HL-60/S4 treated with retinoic acid at 250 ng/mL for 4 days and 3 days (cell line): Measurements from ENCODE around the gene KLHDC7A.

Experiments
- in situ Hi-C: fragments of 300-500 bp; cut with MboI; formaldehyde crosslinking; loops from 2 replicates; pipeline ENCODE4 v1.7.0; 2022; ENCODE audit warnings: low sequenced_read_pairs

KLHDC7A gene

DNA sequence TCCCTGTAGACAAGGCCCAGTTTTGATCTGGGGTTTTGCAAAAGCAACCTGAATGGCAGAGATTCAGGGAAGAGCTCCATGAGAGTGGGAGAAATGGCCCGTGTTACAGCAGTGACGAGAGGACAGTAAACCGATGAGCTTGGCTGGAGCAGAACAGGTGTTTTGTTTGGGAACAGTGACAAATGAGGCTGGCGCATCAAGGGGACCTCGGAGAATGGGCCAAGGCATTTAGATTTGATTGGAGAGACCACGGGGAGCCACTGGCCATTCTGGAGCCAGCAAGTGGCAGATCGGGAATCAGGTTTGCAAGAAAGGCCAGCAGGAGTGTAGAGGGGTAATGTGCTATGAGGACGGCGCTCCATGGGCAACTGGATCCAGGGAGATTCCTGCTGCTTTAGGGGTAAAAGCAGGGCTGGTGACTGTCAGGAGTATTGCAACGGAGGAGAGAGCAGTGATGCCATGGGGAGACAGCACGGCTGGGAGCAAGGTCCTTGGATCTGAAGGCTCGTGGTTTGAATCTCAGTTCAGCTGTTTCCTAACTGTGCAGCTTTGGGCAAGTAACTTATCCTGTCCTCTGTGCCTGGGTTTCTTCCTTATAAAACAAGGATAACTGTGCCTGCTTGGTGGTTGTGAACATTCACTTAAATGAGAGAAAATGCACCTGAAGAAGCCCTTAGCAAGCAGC, 9.9 kb upstream of the KLHDC7A start:
- in situ Hi-C loops = no loop called here

DNA sequence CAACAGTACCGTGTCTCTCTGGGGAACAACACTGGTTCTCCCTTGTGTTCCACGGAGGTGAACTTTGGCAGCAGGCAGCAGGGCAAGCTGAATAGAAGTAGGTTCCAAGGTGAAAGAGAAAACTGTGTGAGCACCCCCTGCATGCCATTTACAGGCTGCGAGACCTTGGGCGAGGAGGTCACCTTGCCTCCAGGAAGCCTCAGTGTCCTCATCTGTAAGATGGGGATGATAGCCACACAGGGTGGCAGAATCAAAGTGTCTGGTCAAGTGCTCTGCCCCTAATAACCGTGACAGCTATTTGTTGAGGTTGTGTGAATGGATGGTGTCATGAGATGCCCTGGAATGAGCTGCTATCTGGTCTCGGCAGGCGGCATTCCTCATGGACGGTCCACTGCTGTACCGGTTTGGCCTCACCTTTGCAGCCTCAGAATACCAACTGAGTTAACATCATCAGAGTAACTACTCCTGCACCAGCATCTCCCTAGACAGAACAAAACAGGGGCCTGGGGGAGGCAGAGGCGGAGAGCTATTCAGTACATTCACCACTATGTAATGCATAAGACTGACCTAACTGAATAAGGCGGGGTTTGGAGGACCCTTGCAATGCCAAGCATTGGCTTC, 7.4 kb upstream of the KLHDC7A start:
- in situ Hi-C loops = no loop called here

DNA sequence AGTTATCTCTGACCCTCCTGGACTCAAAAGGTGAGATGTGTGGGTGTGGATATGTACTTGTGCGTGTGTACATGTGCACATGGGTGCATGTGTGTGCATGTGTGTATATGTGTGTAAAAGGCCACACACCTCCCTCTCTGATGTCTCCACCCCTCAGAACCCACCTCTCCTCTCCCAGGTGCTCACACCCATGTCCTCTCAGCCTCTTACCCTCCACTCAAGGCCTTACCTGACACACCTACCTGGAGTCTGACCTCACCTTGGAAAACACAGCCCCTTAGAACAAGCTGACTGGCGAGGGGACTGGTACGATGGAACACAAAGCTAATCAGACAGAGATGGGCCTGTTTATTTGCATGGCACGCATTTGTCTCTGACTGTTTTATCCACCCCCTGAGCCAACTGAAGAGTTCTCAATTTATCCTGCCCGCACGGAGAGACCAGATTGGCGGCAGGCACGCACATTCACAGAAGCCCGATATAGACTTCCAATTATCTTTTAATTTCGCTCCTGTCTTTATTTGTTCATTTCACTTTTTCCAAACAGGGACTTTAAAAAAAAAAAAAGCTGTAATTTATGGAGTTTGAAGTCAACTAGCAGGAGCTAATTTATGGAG, 6.1 kb upstream of the KLHDC7A start:
- in situ Hi-C loops = no loop called here

DNA sequence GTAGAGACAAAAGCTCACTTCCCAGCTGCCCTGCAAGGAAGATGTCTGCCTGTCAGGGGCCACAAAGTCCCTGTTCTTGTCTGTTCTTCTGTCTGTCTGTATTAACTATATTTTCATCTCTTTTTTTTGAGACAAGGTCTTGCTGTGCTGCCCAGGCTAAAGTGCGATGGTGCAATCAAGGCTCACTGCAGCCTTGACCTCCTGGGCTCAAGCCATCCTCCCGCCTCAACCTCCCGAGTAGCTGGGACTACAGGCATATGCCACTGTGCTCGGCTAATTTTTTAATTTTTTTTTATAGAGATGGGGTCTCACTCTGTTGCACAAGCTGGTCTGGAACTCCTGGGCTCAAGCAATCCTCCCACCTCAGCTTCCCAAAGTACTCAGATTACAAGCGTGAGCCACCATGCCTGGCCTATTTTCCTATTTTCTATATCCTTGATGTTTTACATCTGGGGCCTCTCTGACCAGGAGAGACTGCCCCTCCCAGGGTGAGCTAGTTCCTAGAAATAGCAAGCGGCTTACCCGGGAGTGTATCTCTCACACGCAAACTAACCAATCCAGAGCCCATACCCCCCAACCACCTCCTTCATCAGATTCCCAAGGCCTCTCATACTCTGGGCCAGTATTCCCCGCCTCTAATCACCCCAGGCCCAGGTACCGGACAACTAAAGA, 5.4 kb upstream of the KLHDC7A start:
- in situ Hi-C loops = no loop called here

DNA sequence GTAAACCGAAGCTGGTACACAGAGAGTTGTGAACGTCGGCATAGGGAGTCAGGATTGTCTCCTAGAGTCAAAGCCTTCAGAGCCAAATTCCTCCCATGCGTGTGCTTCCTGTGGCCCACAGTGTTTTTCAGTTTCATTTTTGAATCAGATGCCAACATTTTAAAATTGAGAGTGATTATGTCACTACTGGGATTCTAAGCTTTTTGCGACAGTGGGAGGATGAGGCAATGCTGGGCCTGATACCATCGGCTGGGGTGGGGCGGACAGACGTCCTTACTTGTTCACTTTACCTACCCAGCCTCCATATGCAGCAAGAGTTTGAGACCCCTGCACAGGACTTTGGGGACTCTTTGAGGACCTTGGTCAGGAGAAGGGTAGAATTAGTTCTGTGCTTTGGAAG, 1.3 kb upstream of the KLHDC7A start:
- in situ Hi-C loops = no loop called here

DNA sequence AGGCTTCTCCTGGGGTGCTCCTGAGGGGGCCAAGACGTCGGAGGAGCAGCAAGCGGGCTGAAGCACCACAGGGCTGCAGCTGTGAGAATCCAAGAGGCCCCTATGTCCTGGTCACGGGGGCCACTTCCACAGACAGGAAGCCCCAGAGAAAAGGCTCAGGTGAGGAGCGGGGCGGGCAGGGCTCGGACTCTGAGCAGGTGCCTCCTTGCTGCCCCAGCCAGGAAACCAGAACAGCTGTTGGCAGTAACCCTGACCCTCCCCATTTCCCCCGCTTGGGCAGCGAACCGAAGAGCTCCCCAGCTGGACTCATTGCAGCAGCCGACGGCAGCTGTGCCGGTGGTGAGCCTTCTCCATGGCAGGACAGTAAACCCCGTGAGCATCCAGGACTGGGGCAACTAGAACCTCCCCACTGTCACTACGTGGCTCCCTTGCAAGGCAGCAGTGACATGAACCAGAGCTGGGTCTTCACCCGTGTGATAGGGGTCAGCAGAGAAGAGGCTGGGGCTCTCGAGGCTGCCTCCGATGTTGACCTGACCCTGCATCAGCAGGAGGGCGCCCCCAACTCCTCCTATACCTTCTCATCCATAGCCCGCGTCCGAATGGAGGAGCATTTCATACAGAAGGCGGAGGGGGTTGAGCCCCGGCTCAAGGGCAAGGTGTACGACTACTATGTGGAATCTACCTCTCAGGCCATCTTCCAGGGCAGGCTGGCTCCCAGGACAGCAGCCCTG, 625 bp downstream of the KLHDC7A start:
- in situ Hi-C loops = no loop called here

DNA sequence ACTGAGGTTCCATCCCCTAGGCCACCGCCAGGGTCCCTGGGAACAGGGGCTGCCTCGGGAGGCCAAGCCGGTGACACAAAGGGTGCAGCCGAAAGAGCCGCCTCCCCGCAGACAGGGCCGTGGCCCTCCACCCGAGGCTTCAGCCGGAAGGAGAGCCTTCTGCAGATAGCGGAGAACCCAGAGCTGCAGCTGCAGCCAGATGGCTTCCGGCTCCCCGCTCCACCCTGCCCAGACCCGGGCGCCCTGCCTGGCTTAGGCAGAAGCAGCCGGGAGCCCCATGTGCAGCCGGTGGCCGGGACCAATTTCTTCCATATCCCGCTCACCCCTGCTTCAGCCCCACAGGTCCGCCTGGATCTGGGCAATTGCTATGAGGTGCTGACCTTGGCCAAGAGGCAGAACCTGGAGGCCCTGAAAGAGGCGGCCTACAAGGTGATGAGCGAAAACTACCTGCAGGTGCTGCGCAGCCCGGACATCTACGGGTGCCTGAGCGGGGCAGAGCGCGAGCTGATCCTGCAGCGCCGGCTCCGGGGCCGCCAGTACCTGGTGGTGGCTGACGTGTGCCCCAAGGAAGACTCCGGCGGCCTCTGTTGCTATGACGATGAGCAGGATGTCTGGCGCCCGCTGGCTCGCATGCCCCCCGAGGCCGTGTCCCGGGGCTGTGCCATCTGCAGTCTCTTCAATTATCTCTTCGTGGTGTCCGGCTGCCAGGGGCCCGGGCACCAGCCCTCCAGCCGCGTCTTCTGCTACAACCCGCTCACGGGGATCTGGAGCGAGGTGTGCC, 1.4 kb downstream of the KLHDC7A start:
- in situ Hi-C loops = no loop called here

DNA sequence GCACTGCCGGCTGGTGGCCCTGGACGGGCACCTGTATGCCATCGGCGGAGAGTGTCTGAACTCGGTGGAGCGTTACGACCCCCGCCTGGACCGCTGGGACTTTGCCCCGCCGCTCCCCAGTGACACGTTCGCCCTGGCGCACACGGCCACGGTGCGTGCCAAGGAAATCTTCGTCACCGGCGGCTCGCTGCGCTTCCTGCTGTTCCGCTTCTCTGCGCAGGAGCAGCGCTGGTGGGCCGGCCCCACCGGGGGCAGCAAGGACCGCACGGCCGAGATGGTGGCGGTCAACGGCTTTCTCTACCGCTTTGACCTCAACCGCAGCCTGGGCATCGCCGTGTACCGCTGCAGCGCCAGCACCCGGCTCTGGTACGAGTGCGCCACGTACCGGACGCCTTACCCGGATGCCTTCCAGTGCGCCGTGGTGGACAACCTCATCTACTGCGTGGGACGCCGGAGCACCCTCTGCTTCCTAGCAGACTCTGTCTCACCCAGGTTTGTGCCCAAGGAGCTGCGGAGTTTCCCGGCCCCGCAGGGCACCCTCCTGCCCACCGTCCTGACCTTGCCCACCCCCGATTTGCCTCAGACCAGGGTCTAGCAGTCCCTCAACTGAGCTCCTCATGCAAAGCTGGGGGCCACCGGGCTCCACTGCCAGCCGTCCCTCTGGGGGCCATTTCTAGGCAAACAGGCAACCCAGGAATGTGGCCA, 2.1 kb downstream of the KLHDC7A start:
- in situ Hi-C loops = no loop called here

DNA sequence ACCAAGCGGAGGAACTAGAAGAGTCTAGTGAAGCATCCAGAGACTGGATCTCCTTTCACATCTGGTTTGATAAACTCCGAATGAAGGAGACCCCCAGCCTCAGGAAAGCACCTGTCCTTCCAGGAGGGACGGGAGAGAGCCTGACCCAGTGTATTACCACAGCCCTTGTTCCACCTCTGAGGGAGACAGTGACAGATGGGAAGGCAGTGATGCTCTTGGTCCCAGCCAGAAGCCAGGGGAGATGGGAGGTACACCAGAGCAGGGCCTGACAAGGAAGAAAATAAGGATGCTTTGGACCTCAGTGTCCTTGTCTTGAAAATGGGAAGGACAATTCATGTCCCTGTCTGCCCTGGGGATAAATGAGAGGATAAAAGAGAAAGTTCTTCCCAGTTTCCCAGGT, 3.5 kb downstream of the KLHDC7A start:
- in situ Hi-C loops = no loop called here

DNA sequence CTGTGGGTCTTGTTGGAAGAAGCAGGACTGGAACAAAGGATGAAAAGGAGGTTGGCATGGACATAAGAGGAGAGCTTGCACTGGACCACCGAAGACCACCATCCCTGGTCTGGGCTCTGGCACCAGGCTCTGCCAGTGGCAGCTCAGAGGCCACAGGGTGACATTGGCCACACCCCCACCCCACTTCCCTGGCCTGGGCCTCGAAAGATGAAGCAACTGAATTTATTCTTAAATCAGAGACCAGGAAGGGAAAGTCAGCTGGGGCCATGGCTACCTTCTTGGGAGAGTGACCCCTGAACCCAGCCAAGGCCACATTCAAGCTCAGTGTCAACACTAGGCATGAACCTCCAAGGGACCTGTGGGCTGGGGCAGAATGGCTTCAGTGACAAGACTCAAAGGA, 4.0 kb downstream of the KLHDC7A start:
- in situ Hi-C loops = no loop called here

DNA sequence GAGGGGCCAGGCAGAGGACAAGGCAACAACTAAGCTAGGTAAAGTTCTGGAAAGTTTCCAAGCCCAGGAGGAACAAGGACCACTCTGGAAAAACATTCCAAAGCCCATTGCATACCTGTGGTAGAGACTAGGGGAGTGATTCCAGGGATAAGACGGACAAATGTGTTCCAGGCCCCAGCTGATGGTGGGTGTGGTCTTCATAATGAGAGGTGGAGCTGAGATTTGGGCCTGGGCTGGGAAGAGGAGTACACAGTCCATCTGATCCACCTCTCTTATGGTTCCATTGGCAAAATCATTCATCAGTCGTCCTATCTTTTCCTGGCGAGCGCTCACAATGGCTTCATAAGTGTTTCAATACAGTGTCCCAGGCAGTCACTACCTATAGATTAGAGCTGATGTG, 4.5 kb downstream of the KLHDC7A start:
- in situ Hi-C loops = no loop called here

DNA sequence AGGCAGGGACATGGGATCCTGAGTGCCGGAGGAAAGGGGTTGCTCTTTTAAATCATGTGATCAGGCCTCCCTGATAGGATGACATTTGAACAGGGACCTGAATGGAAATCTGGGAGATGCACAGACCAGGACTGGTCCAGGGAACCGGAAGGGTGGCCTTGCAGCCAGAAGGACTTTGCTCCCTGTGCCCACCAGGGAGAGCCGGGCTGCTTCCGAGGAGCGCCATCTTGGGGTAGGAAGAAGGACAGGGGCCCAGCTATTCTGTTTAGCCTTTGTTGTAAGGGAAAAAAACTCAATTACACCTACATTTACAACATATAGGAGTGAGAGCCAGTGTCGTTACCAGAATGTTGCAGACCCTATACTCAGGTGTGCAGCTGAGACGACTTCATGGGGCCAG, 5.5 kb downstream of the KLHDC7A start:
- in situ Hi-C loops = no loop called here

DNA sequence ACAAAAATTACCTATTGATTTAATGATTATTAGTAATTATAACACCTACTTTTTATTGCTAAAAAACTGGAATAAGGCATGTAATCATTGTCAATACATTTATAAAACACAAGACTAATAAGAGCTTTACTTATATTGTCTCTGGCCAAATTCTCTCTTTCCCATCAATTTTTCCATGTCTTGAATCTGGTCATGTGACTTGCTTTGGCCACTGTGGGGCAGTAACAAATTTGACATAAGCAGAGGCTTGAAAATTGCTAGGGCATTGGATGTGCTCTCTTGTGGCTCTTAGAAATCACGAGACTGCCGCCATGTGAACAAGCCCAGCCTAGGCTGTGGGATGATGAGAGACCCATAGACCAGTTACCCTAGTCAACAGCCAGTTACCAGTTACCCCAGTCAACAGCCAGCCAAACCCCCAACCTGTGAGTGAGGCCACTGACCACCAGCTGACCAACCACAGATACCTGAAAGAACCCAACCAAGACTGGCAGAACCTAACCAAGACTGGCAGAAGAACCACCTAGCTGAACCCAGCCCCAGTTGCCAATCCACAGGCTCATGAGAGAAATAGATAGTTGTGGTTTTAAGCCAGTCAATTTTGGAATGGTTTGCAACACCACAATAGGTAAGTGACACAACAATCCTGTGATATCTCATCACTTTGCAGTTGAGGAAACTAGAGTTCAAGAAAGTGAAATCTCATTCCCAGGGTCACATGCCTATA, 8.8 kb downstream of the KLHDC7A start:
- in situ Hi-C loops = no loop called here

DNA sequence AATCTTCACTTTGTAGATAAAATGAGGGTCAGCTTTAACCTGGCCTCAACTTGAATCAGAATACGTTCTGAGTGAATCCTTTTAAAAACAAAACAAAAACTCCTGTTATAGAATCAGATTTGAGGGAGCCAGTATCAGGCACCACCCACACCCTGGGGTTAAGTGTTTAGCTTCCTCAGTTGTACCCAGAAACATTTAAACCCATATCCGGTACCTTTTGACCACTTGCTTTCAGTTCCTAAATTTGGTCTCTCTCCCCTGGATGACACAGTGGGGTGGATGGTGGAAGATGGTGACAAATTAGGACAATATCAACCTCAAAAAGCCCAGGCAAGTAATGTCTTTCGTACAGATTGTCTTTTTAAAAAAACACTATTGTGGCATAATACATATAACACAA, 10.4 kb downstream of the KLHDC7A start:
- in situ Hi-C loops = no loop called here

DNA sequence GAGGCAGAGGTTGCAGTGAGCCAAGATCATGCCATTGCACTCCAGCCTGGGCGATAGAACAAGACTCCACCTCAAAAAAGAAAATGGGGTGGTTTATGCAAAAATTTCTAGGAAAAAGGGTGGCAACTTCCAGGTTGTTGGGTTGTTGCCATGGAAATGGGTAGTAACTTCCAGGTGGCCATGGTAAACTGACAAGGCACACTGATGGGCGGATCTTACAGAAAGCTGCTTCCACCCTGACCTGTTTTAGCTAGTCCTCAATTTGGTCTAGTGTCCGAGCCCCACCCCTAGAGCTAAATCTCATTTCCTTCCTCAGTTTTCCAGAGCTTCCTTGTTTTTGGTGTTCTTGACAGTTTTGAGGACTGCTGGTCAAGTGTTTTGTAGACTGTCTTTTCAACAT, 13.6 kb downstream of the KLHDC7A start:
- in situ Hi-C loops = no loop called here

DNA sequence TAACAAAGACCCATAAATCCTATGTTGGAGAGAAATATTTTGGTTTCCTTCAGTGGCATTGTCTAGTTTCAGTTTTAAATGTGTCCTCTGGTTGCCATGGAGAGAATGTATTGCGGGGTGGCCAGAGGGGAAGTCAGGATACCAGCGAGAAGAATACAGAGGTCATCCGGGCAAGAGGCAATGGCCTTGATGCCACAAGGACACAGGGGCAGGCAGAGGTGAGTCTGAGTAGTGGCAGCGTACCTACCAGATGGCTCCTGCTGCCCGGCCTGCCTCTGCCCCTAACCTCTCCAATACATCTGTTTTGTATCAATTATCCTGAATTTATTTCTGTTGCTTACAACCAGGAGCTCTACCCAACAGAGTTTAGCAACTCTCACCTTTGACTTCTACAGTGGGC, 14.9 kb downstream of the KLHDC7A start:
- in situ Hi-C loops = no loop called here

DNA sequence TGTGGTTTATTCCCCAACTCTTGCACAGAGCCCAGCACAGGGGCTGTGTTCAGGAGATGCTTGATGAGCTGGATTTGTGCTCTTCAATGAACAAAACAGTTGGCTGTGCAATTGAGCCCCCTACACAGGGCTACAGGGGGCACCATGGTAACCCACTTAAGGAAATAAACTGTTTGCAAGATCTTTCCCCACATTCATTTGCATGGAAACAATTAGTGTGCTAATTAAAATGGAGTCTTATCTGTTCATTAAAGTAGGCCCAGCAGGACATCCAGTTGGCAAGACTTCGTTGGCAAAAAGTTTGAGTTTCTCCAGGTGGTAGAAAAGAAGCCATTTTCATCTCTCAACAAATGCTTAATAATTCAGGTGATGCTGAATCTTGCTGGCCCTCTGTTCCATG, 15.3 kb downstream of the KLHDC7A start:
- in situ Hi-C loops = no loop called here

DNA sequence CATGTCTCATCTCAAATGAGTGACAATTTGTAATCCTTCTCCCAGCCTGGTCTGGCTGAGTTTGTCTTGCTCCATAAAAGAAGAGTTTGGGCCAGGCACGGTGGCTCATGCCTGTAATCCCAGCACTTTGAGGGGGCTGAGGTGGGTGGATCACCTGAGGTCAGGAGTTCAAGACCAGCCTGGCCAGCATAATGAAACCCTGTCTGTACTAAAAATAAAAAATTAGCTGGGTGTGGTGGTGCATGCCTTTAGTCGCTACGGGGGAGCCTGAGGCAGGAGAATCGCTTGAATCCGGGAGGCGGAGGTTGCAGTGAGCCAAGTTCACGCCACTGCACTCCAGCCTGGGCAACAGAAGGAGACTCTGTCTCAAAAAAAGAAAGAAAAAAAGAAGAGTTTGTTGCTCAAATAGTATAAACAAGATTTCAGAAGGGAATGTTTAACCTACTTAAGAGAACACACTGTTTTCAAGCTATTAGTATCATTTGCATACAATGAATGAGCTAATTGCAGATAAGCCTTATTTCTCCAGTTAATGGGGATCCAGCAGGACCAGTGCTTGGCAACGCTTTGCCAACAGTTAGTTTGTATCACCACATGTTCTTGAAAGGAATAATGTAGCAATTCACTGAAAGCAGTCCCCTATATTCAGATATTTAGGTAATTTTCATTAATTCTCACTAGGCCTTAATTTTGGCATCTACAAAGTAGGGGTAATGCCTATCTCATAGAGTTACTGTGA, 15.9 kb downstream of the KLHDC7A start:
- in situ Hi-C loops = no loop called here

DNA sequence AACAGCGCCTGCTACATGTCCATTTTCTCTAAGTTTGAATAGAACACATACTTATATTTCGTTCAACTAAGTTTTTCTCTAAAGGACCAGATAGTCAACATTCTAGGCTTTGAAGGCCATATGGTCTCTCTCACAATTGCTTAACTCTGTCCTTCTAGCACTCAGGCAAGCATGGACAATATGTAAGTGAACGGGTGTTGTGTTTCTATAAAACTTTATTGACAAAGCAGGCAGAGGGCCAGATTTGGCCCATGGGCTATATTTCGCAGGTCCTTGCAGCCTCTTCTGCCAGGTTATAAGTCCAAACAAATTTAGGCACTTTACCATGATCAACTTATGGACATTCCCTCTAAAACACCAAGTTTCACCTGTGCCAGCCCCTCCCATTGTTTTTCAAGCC, 21.1 kb downstream of the KLHDC7A start:
- in situ Hi-C loops = no loop called here
